ENCODE data around the gene DBR1. TPM values are rescaled to one million over a fixed set of nuclear protein-coding genes. Genes with fewer than 3 reads are reported as not detected.

DBR1 gene
- total RNA-seq, 1 donor from 2014 or later = 18.3 TPM

GRCh38 chr3:138220242-138220641 is 45.5 kb upstream of the DBR1 start:
- Mint-ChIP-seq H3K9me3 (ENCODE audit: unreplicated experiment) (no peaks in the 10 kb centered on the region), H3K27ac (ENCODE audit: unreplicated experiment) (no peak overlapping the region), H3K4me3 (ENCODE audit: unreplicated experiment) (no peak overlapping the region), H3K4me1 (ENCODE audit: unreplicated experiment) (peaks cover 17% of the 10 kb centered on the region), H3K36me3 (ENCODE audit: unreplicated experiment) (peaks cover 17% of the 10 kb centered on the region), H3K27me3 (ENCODE audit: unreplicated experiment) (no peaks in the 10 kb centered on the region)
- DNase-seq (ENCODE audit: extremely low spot score, unreplicated experiment) = no peak
- TF ChIP-seq CTCF (IDR thresholded peaks at IDR 0.05) = no peak

GRCh38 chr3:138219255-138219654 is 44.5 kb upstream of the DBR1 start:
- DNase-seq (ENCODE audit: extremely low spot score, unreplicated experiment) = no peak
- no peaks in the 10 kb centered on the region for H3K27me3 Mint-ChIP-seq (ENCODE audit: unreplicated experiment)
- peaks cover 18% of the 10 kb centered on the region for H3K4me1 Mint-ChIP-seq (ENCODE audit: unreplicated experiment)
- no peak for TF ChIP-seq CTCF (IDR thresholded peaks at IDR 0.05)
- H3K4me3 Mint-ChIP-seq (ENCODE audit: unreplicated experiment) = no peak overlapping the region
- H3K9me3 Mint-ChIP-seq (ENCODE audit: unreplicated experiment) = no peaks in the 10 kb centered on the region
- peaks cover 15% of the 10 kb centered on the region for H3K36me3 Mint-ChIP-seq (ENCODE audit: unreplicated experiment)
- no peak overlapping the region for H3K27ac Mint-ChIP-seq (ENCODE audit: unreplicated experiment)

- Mint-ChIP-seq H3K9me3 (ENCODE audit: unreplicated experiment) (no peaks in the 10 kb centered on the region), H3K4me1 (ENCODE audit: unreplicated experiment) (peaks cover 26% of the 10 kb centered on the region), H3K36me3 (ENCODE audit: unreplicated experiment) (peaks cover 17% of the 10 kb centered on the region), H3K4me3 (ENCODE audit: unreplicated experiment) (no peak overlapping the region), H3K27me3 (ENCODE audit: unreplicated experiment) (no peaks in the 10 kb centered on the region), H3K27ac (ENCODE audit: unreplicated experiment) (peak overlapping the region; percentile 52)
- no peak for TF ChIP-seq CTCF (IDR thresholded peaks at IDR 0.05)
- DNase-seq (ENCODE audit: extremely low spot score, unreplicated experiment) = no peak
These were observed 38.8 kb upstream of the DBR1 start for GRCh38 chr3:138213398-138214085.

- no peak for DNase-seq (ENCODE audit: extremely low spot score, unreplicated experiment)
- no peak for TF ChIP-seq CTCF (IDR thresholded peaks at IDR 0.05)
- H3K4me1 Mint-ChIP-seq (ENCODE audit: unreplicated experiment) = peaks cover 24% of the 10 kb centered on the region
- no peaks in the 10 kb centered on the region for H3K9me3 Mint-ChIP-seq (ENCODE audit: unreplicated experiment)
- H3K27me3 Mint-ChIP-seq (ENCODE audit: unreplicated experiment) = no peaks in the 10 kb centered on the region
- H3K4me3 Mint-ChIP-seq (ENCODE audit: unreplicated experiment) = no peak overlapping the region
- peaks cover 17% of the 10 kb centered on the region for H3K36me3 Mint-ChIP-seq (ENCODE audit: unreplicated experiment)
- no peak overlapping the region for H3K27ac Mint-ChIP-seq (ENCODE audit: unreplicated experiment)
These were observed 35.8 kb upstream of the DBR1 start for GRCh38 chr3:138210528-138210927.

- H3K4me3 Mint-ChIP-seq (ENCODE audit: unreplicated experiment) = no peak overlapping the region
- no peak for TF ChIP-seq CTCF (IDR thresholded peaks at IDR 0.05)
- no peak overlapping the region for H3K27ac Mint-ChIP-seq (ENCODE audit: unreplicated experiment)
- no peak for DNase-seq (ENCODE audit: extremely low spot score, unreplicated experiment)
- peaks cover 17% of the 10 kb centered on the region for H3K4me1 Mint-ChIP-seq (ENCODE audit: unreplicated experiment)
- no peaks in the 10 kb centered on the region for H3K36me3 Mint-ChIP-seq (ENCODE audit: unreplicated experiment)
- H3K27me3 Mint-ChIP-seq (ENCODE audit: unreplicated experiment) = no peaks in the 10 kb centered on the region
- no peaks in the 10 kb centered on the region for H3K9me3 Mint-ChIP-seq (ENCODE audit: unreplicated experiment)
These were observed 31.5 kb upstream of the DBR1 start for GRCh38 chr3:138206196-138206595.

Data from osteocyte (in vitro differentiated cells).